T-helper 22 cell (primary cell): Measurements from ENCODE around the gene NSMCE4A.
"Not testable (repeated sequence)": the region's sequence is repeated elsewhere in the genome, so short reads cannot be mapped to it uniquely, and the experiment has no call there.

Experiments
- DNase-seq: peaks from one replicate; pipeline ENCODE4 v3.0.0-alpha.2; 2020; ENCODE audit warnings: low read depth

Gene NSMCE4A

GRCh38 chr10:121935702-121936101 lies 39.3 kb downstream of the NSMCE4A start:
- no peak for DNase-seq

- DNase-seq, result not testable (repeated sequence)
Measured at GRCh38 chr10:121930268-121931085, 44.5 kb downstream of the NSMCE4A start.

DNA sequence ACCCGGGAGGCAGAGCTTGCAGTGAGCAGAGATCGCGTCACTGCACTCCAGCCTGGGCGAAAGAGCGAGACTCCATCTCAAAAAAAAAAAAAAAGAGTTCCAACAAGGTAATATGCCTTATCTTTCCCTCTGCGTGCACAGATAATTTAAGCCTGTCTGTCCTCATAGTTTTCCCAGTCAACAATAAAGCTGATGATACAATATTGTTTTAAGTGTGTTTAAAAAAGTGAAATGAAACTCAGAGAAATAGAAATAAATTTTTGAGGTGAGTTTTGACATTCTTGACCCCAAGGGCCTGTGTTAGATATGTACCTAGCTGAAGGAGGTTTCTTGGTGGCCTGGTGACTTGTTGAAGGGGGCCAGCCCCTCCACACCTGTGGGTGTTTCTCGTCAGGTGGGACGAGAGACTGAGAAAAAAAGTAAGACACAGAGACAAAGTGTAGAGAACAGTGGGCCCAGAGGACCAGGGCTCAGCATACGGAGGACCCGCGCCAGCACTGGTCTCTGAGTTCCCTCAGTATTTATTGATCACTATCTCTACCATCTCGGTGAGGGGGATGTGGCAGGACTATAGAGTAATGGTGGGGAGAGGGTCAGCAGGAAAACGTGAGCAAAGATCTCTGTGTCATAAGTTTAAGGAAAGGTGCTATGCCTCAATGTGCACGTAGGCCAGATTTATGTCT lies 45.3 kb downstream of the NSMCE4A start:
- not testable (repeated sequence) for DNase-seq

DNA sequence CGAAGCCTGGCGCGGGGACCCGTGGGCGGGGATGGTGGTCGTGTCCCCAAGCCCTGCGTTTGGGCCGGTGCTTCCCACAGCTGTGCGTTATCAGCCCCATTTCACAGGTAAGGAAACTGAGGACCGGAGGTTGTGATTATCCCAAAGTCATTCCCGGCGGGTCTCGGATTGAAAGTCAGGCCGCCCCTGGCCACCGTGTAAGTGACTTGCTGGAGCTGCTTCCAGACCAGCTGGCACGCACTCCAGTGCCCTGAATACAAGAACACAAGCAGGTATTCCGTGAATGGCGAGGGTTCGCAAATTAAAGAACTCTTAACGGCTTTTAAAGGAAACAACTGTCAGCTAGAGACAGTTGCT lies 46.5 kb downstream of the NSMCE4A start:
- DNase-seq, result no peak

DNA sequence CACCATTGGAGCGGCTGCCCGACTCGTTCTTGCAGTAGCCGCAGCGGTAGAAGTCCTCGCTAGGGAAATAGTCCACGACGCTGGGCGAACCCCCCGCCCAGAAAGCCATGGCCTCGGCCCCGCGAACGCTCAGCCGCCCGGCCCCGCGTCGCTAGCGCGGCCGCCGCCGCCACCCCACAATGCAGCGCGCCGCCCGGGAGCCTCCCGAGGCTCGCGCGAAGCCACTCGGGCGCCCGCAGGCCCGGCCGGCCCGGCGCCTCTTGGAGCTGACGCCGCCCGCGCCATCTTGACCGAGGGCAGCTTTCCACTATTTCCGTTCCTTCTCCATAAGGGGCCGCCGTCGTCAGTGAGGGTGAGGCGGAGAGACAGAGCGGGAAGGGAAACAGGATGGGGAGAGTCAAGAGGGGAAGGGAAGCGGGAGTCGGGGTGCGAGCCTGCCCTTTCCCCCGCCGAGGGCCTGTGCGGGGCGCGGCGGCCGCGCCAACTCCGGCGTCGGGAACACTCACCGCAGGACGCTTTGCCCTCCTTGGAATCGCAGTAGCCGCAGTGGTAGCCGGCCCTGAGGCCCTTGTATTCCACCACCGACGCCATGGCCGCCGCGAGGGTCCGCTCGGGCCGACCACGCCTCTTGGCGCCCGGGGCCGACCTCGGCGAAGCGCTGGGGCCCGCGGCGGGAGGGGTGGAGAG lies 47.0 kb downstream of the NSMCE4A start, which contains the start of gene ATE1:
Gene ATE1, minus strand, starts transcription at position 191 of the 687 bp plus-strand sequence. Its CDS starts 82 bp downstream, at position 109.
- peak; percentile 74 for DNase-seq

GRCh38 chr10:121927318-121927840 lies 47.6 kb downstream of the NSMCE4A start:
- peak; percentile 2 for DNase-seq

DNA sequence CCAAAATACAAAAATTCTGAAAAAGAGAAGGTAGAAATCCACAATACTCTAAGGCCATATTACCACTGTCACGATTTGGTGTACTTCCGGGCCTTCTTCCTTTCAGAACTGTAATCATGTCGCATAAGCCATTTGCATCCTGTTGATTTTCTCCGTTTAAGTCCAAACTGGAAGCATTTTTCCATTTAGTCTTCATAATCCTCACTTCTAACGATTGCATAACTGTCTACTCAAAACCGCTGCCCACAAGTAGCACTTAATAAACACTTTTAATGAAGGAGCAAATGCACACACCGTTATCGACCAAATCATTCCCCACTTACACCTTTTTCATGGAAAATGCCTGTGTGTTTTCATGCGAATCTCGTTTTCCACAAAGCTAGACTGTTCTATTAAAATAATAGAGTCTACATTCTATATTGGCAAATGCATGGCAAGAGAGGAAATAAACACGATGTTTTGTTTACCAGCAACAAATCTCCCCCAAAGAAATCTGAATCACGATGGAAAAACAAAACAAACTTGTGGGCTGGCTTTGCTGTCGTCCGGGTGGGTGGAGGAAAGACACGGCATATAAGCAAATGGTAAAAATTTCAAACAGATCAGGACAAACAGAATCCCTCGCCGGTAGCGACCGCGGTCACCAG lies 48.2 kb downstream of the NSMCE4A start:
- no peak for DNase-seq

- no peak for DNase-seq
Measured at GRCh38 chr10:121926157-121926556, 48.9 kb downstream of the NSMCE4A start.

DNA sequence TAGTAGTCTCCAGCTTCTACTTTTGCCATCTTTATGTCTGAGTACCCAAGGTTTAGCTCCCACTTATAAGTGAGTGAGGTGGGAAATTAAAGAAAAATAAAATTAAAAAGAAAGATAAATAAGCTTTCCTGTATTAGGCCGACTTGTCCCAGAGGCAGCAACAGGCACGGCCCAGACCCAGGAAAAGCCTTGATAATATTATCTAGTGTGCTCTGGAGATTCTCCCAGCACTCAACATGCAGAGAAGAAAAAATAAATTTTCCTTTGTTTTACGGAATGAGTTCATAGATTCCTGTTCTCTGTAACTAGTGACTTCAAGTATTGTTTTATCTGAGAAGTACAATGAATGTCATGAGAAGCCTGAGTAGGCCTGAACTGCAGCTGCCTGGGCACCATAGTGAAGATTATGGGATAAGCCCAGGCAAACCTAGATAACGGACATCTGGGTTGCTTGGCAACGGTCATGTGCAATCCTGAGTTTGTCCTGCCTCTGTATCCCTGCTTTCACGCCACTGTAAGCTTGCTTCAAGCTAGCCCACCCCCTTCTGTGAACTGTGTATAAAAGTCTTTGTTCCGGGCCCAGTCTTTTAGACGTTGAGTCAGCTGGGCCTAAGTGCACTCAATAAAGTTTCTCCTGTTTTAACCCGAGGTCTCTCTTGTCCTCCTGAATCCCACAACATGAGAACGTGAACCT lies 53.6 kb downstream of the NSMCE4A start:
- no peak for DNase-seq

GRCh38 chr10:121919666-121920065 lies 55.4 kb downstream of the NSMCE4A start:
- DNase-seq, result no peak

GRCh38 chr10:121918800-121919199 lies 56.2 kb downstream of the NSMCE4A start:
- not testable (repeated sequence) for DNase-seq

GRCh38 chr10:121914661-121915060 lies 60.4 kb downstream of the NSMCE4A start:
- no peak for DNase-seq

DNA sequence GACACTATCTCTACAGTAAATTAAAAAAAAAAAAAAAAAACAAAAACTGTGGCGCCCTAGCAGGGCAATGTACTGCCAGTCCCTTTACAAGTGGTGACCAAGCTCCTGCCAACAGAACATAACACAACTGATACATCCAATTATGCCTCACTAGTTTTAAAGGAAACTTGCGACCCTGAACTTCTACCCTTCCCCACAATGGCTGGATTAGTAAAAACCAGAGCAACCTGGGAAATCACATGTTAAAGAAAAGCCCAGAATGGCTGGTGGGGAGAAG lies 63.7 kb downstream of the NSMCE4A start:
- no peak for DNase-seq

DNA sequence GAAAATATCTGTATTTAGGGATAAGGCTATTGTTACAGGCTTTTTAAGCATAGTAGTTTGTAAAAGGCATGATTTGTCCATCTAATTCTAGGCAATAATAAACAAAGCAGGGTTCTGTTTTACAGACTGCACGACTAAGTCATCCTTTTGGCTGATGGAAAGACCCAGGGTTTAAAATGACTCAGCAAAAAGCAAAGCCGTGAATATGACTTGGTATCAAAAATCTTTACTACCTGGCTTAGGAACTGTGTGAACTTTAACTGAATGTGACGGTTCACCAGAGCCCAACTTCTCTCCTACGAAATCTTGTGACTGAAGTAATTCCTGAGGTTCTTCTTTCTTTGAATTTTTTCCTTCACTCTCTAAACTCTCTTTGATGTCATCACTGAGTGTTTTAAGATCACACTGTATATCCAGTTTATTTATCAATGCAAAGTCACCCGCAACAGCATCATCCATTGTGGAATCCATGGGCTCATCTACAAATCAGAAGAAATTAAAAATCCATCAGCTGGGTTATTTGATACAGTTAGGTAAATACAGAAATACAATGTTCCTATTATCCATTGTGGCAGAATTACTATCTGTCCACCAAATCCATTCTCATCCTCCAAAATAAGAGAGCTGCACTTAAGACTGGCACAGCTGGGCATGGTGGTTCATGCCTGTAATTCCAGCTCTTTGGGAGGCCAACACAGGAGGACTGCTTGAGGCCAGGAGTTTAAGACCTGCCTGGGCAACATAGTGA lies 64.2 kb downstream of the NSMCE4A start:
- no peak for DNase-seq
